Osteoblast (primary cell): Measurements from ENCODE around the gene BOLL. TPM values are rescaled to one million over a fixed set of nuclear protein-coding genes. Genes with fewer than 3 reads are reported as not detected.
A peak's percentile ranks its signal among the peaks of the same experiment; 100 is the strongest.
"Not testable (repeated sequence)": the region's sequence is repeated elsewhere in the genome, so short reads cannot be mapped to it uniquely, and the experiment has no call there.

ENCODE experiments used
- DNase-seq: peaks from one replicate; pipeline ENCODE4 v3.0.0; 2011; ENCODE audit warnings: low spot score, mixed read lengths; ENCODE audit not compliant: insufficient read length; ENCODE audit errors: missing footprints
- H2AFZ ChIP-seq: 2 replicates; pipeline ENCODE4 v1.6.0; 2011; ENCODE audit warnings: mild to moderate bottlenecking, low read length
- H3K27ac ChIP-seq: 2 replicates; pipeline ENCODE4 v1.5.1; 2011; ENCODE audit warnings: mild to moderate bottlenecking, low read depth, low read length, moderate library complexity
- H3K27me3 ChIP-seq: 2 replicates; pipeline ENCODE4 v1.6.0; 2012; ENCODE audit warnings: mild to moderate bottlenecking, control low read depth, inconsistent platforms, low read length, moderate library complexity; ENCODE audit not compliant: insufficient read depth
- H3K36me3 ChIP-seq: 2 replicates; pipeline ENCODE4 v1.5.1; 2011; ENCODE audit warnings: mild to moderate bottlenecking, low read length, control low read depth, moderate library complexity; ENCODE audit not compliant: insufficient read depth
- H3K4me1 ChIP-seq: 2 replicates; pipeline ENCODE4 v1.5.1; 2011; ENCODE audit warnings: mild to moderate bottlenecking, low read length, control low read depth, moderate library complexity; ENCODE audit not compliant: insufficient read depth
- H3K4me2 ChIP-seq: 2 replicates; pipeline ENCODE4 v1.6.0; 2011; ENCODE audit warnings: mild to moderate bottlenecking, low read length; ENCODE audit not compliant: insufficient read depth
- H3K4me3 ChIP-seq: fragments of 200-600 bp; sonication (generic); 3 replicates; pipeline ENCODE4 v1.5.1; 2012; ENCODE audit warnings: mild to moderate bottlenecking, low read length, inconsistent platforms; ENCODE audit not compliant: insufficient read depth
- H3K79me2 ChIP-seq: 2 replicates; pipeline ENCODE4 v1.6.0; 2012; ENCODE audit warnings: mild to moderate bottlenecking, low read length, control low read depth, inconsistent platforms; ENCODE audit not compliant: insufficient read depth
- H3K9me3 ChIP-seq: 2 replicates; pipeline ENCODE4 v1.5.1; 2011; ENCODE audit warnings: low read depth, low read length, control low read depth
- H4K20me1 ChIP-seq: 2 replicates; pipeline ENCODE4 v1.6.0; 2012; ENCODE audit warnings: mild to moderate bottlenecking, low read length, control low read depth; ENCODE audit not compliant: insufficient read depth
- total RNA-seq: library from RNA; depleted of rRNA; stranded (reverse); fragments of >200 nt; gene quantifications from 2 replicates; pipeline ENCODE4 v1.2.3, GENCODE V29; 2012
- TF ChIP-seq, protein P1 (sequence below): IDR thresholded peaks from 2 replicates; pipeline ENCODE4 v1.5.1; 2011; ENCODE audit warnings: mild to moderate bottlenecking, low read depth, low read length, moderate library complexity; ENCODE audit errors: extremely low read depth

Gene BOLL
- total RNA-seq = not detected in 2 replicates

- Histone ChIP-seq H3K4me3 (peak within 1 kb of the TSS; percentile 47), H3K36me3 (no peaks in the 10 kb centered on the region), H3K9me3 (no peaks in the 10 kb centered on the region), H2AFZ (no peak within 1 kb of the TSS), H3K27ac (no peak within 1 kb of the TSS), H3K79me2 (no peaks in the 10 kb centered on the region), H3K4me1 (no peaks in the 10 kb centered on the region), H4K20me1 (no peaks in the 10 kb centered on the region), H3K4me2 (peak within 1 kb of the TSS; percentile 64), H3K27me3 (peaks cover 26% of the 10 kb centered on the region)
- DNase-seq = peak; percentile 65
- TF ChIP-seq, protein P1, sequence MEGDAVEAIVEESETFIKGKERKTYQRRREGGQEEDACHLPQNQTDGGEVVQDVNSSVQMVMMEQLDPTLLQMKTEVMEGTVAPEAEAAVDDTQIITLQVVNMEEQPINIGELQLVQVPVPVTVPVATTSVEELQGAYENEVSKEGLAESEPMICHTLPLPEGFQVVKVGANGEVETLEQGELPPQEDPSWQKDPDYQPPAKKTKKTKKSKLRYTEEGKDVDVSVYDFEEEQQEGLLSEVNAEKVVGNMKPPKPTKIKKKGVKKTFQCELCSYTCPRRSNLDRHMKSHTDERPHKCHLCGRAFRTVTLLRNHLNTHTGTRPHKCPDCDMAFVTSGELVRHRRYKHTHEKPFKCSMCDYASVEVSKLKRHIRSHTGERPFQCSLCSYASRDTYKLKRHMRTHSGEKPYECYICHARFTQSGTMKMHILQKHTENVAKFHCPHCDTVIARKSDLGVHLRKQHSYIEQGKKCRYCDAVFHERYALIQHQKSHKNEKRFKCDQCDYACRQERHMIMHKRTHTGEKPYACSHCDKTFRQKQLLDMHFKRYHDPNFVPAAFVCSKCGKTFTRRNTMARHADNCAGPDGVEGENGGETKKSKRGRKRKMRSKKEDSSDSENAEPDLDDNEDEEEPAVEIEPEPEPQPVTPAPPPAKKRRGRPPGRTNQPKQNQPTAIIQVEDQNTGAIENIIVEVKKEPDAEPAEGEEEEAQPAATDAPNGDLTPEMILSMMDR = no peak
Observed at GRCh38 chr2:197784956-197785941, at the start of gene BOLL. Gene BOLL (minus strand): TSS chr2:197785319. CDS start chr2:197781850, 3,469 bp downstream.

- not testable (repeated sequence) for H3K9me3 ChIP-seq, H3K79me2 ChIP-seq, H4K20me1 ChIP-seq, H3K4me3 ChIP-seq, H3K27me3 ChIP-seq, H3K36me3 ChIP-seq, DNase-seq, H3K4me2 ChIP-seq, H2AFZ ChIP-seq, H3K4me1 ChIP-seq, H3K27ac ChIP-seq
Observed at GRCh38 chr2:197834771-197835170, 49.7 kb upstream of the BOLL start.

- Histone ChIP-seq H3K36me3 (no peaks in the 10 kb centered on the region), H3K4me3 (no peak overlapping the region), H3K9me3 (no peaks in the 10 kb centered on the region), H3K79me2 (no peaks in the 10 kb centered on the region), H2AFZ (no peak overlapping the region), H3K4me1 (no peaks in the 10 kb centered on the region), H3K27ac (no peak overlapping the region), H3K4me2 (no peak overlapping the region), H4K20me1 (no peaks in the 10 kb centered on the region), H3K27me3 (no peaks in the 10 kb centered on the region)
- no peak for DNase-seq
- TF ChIP-seq, protein P1 = no peak
Observed at GRCh38 chr2:197828464-197829135, 43.5 kb upstream of the BOLL start.

DNA sequence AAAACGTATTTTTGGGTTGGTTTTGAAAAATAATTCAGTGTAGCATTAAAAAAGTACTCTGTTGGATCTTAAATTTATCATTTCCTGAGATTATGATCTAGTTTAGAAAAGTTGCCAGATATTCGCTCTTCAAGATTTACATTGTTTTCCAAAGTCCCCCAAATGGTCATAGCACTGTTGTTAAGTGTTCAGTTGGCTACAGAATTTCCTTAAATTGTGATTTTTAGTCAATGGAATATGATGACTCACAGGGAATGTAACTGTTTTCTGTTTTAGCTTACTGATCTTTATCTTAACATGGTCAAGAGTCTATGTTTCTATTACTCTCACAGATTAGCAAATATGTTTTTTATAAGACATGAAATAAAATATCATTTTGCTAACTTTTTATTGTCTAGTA is 42.5 kb upstream of the BOLL start:
- TF ChIP-seq, protein P1 = no peak
- no peaks in the 10 kb centered on the region for H3K27me3 ChIP-seq
- H3K27ac ChIP-seq = no peak overlapping the region
- no peaks in the 10 kb centered on the region for H3K9me3 ChIP-seq
- H4K20me1 ChIP-seq = no peaks in the 10 kb centered on the region
- DNase-seq = no peak
- H3K4me3 ChIP-seq = no peak overlapping the region
- H3K36me3 ChIP-seq = no peaks in the 10 kb centered on the region
- H3K4me1 ChIP-seq = no peaks in the 10 kb centered on the region
- H3K79me2 ChIP-seq = no peaks in the 10 kb centered on the region
- H2AFZ ChIP-seq = no peak overlapping the region
- no peak overlapping the region for H3K4me2 ChIP-seq
